ENCODE data around the gene FBN1.

FBN1 gene

GRCh38 chr15:48522123-48522522 is 123.4 kb downstream of the FBN1 start:
- DNase-seq (ENCODE audit: low spot score), result no peak
- TF ChIP-seq CTCF (IDR thresholded peaks at IDR 0.05), result no peak

GRCh38 chr15:48520376-48521155 is 124.9 kb downstream of the FBN1 start:
- no peak for TF ChIP-seq CTCF (IDR thresholded peaks at IDR 0.05)
- DNase-seq (ENCODE audit: low spot score), result no peak
- H3K4me3 ChIP-seq, result no peak overlapping the region
- H3K27ac ChIP-seq, result no peak overlapping the region

More at GRCh38 chr15:48522123-48522522, 123.4 kb downstream of the FBN1 start:
- Histone ChIP-seq H3K4me3 (no peak overlapping the region), H3K27ac (no peak overlapping the region)

- TF ChIP-seq CTCF (IDR thresholded peaks at IDR 0.05), result no peak
- no peak for DNase-seq (ENCODE audit: low spot score)
- Histone ChIP-seq H3K27ac (no peak overlapping the region), H3K4me3 (no peak overlapping the region)
Observed at GRCh38 chr15:48516121-48516520, 129.4 kb downstream of the FBN1 start.

GRCh38 chr15:48515500-48515899 is 130.0 kb downstream of the FBN1 start:
- Histone ChIP-seq H3K4me3 (no peak overlapping the region), H3K27ac (peak overlapping the region in 1 of 2 donors; percentile 19)
- DNase-seq (ENCODE audit: low spot score), result no peak
- no peak for TF ChIP-seq CTCF (IDR thresholded peaks at IDR 0.05)

- TF ChIP-seq CTCF (IDR thresholded peaks at IDR 0.05), result no peak
- no peak overlapping the region for H3K4me3 ChIP-seq
- no peak for DNase-seq (ENCODE audit: low spot score)
- no peak overlapping the region for H3K27ac ChIP-seq
Observed at GRCh38 chr15:48514103-48514816, 131.2 kb downstream of the FBN1 start.

- H3K27ac ChIP-seq, result peak overlapping the region in 1 of 2 donors; percentile 45
- H3K4me3 ChIP-seq, result no peak overlapping the region
- no peak for TF ChIP-seq CTCF (IDR thresholded peaks at IDR 0.05)
- DNase-seq (ENCODE audit: low spot score), result no peak
Observed at GRCh38 chr15:48510976-48511375, 134.5 kb downstream of the FBN1 start.
